ENCODE measurements around the gene CDH15. TPM values are rescaled to one million over a fixed set of nuclear protein-coding genes. Genes with fewer than 3 reads are reported as not detected.

The CDH15 gene
- total RNA-seq, 4 donors from 2014 or later, result 0.84 to 8.1 (median 1.9) TPM

- Histone ChIP-seq H3K4me1 (peaks cover 0 to 17% (median 8%) of the 10 kb centered on the region in 4 donors), H3K27me3 (peaks cover 0 to 12% of the 10 kb centered on the region in 2 donors), H3K4me3 (no peak overlapping the region), H3K27ac (no peak overlapping the region), H3K9me3 (no peaks in the 10 kb centered on the region), H3K36me3 (no peaks in the 10 kb centered on the region)
- WGBS, 2 donors, result 69% methylated on average over 19 to 34 of the region's 38 CpGs
- TF ChIP-seq EP300 (IDR thresholded peaks at IDR 0.05) (no peak), POLR2A (IDR thresholded peaks at IDR 0.05) (no peak)
- TF ChIP-seq, protein P1, sequence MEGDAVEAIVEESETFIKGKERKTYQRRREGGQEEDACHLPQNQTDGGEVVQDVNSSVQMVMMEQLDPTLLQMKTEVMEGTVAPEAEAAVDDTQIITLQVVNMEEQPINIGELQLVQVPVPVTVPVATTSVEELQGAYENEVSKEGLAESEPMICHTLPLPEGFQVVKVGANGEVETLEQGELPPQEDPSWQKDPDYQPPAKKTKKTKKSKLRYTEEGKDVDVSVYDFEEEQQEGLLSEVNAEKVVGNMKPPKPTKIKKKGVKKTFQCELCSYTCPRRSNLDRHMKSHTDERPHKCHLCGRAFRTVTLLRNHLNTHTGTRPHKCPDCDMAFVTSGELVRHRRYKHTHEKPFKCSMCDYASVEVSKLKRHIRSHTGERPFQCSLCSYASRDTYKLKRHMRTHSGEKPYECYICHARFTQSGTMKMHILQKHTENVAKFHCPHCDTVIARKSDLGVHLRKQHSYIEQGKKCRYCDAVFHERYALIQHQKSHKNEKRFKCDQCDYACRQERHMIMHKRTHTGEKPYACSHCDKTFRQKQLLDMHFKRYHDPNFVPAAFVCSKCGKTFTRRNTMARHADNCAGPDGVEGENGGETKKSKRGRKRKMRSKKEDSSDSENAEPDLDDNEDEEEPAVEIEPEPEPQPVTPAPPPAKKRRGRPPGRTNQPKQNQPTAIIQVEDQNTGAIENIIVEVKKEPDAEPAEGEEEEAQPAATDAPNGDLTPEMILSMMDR (IDR thresholded peaks at IDR 0.05), result no peak
- no peak for DNase-seq (ENCODE audit: low spot score in 2 of 2)
Observed at GRCh38 chr16:89193576-89194293, 22.2 kb downstream of the CDH15 start.

DNA sequence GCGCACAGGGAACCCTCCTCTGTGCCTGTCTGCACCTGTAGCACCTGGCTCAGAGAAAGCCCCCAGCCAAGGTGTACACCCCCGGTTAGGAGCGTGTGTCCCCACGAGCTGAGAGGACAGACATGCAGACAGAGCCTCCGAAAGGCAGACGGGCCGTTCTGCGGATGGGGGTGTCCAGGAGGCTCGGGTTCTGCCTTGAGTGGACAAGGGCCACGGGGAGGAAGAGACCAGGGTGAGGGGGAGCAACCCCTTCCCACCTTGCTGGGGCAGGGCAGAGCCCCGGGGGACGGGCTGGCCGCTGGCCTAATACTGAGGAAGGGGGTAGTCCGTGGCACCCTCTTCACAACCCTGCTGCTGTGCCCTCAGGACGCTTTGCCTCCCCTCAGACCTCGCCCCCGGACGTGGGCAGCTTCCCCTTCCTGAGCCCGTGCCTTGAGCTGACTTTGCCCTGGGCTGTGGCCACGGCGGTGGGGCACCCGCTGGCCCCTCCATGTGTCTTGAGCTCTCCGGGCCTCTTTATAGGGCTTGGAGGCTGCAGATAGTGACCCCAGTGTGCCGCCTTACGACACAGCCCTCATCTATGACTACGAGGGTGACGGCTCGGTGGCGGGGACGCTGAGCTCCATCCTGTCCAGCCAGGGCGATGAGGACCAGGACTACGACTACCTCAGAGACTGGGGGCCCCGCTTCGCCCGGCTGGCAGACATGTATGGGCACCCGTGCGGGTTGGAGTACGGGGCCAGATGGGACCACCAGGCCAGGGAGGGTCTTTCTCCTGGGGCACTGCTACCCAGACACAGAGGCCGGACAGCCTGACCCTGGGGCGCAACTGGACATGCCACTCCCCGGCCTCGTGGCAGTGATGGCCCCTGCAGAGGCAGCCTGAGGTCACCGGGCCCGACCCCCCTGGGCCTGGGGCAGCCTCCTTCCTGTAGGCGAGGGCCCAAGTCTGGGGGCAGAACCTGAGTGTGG lies 23.1 kb downstream of the CDH15 start:
- Histone ChIP-seq H3K4me3 (no peak overlapping the region), H3K27ac (no peak overlapping the region), H3K4me1 (peaks cover 0 to 18% (median 8%) of the 10 kb centered on the region in 4 donors), H3K36me3 (no peaks in the 10 kb centered on the region), H3K9me3 (no peaks in the 10 kb centered on the region), H3K27me3 (peaks cover 0 to 21% of the 10 kb centered on the region in 2 donors)
- 80 to 82% methylated on average over 40 to 45 of the region's 45 CpGs for WGBS, 2 donors
- no peak for TF ChIP-seq POLR2A (IDR thresholded peaks at IDR 0.05)
- no peak for TF ChIP-seq EP300 (IDR thresholded peaks at IDR 0.05)
- no peak for DNase-seq (ENCODE audit: low spot score in 2 of 2)

- 85 to 93% methylated on average over 17 to 20 of the region's 21 CpGs for WGBS, 2 donors
- DNase-seq (ENCODE audit: low spot score in 2 of 2), result no peak
- peaks cover 0 to 28% (median 11%) of the 10 kb centered on the region in 4 donors for H3K4me1 ChIP-seq
- no peak for TF ChIP-seq POLR2A (IDR thresholded peaks at IDR 0.05)
- TF ChIP-seq, protein P1 (IDR thresholded peaks at IDR 0.05), result no peak
- no peak for TF ChIP-seq EP300 (IDR thresholded peaks at IDR 0.05)
- H3K27me3 ChIP-seq, result peaks cover 0 to 31% of the 10 kb centered on the region in 2 donors
- no peaks in the 10 kb centered on the region for H3K36me3 ChIP-seq
- no peak overlapping the region for H3K4me3 ChIP-seq
- H3K27ac ChIP-seq, result no peak overlapping the region
- H3K9me3 ChIP-seq, result no peaks in the 10 kb centered on the region
Observed at GRCh38 chr16:89195521-89196171, 24.1 kb downstream of the CDH15 start.

GRCh38 chr16:89197033-89197632 lies 25.6 kb downstream of the CDH15 start:
- Histone ChIP-seq H3K4me3 (no peak overlapping the region), H3K27me3 (peaks cover 0 to 39% of the 10 kb centered on the region in 2 donors), H3K36me3 (no peaks in the 10 kb centered on the region), H3K4me1 (peaks cover 0 to 33% (median 8%) of the 10 kb centered on the region in 4 donors), H3K27ac (no peak overlapping the region), H3K9me3 (no peaks in the 10 kb centered on the region)
- DNase-seq (ENCODE audit: low spot score in 2 of 2), result no peak
- no peak for TF ChIP-seq EP300 (IDR thresholded peaks at IDR 0.05)
- TF ChIP-seq POLR2A (IDR thresholded peaks at IDR 0.05), result no peak
- TF ChIP-seq, protein P1 (IDR thresholded peaks at IDR 0.05), result no peak
- WGBS, 2 donors, result 77 to 82% methylated on average over 9 to 13 of the region's 13 CpGs
